NOMO-1 treated with dmso at 0.1 percent for 144 hours (cell line): ENCODE data around the gene DNAJC6.

Source experiments
- DNase-seq: peaks from one replicate; lab custom pipeline; 2025; ENCODE audit not compliant: unreplicated experiment; lab: John Stamatoyannopoulos, UW

The DNAJC6 gene

DNA sequence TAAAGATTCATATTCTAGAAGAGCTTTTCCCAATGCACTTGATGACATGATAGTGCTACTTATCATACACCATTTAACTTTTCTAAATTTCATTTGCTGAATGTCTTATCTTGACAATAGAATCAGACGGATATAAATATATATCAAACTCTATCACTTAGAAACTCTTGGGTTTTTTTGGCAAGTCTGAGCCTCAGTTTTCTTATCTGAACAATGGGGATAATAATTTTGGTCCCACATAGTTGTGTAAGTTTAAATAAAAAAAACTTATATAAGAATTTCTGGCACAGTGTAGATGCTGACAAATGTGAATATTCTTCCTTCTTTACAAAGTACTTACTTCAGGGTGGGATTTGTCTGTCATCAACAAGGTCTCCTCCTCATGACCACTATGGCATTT is 89.7 kb downstream of the DNAJC6 start:
- no peak for DNase-seq

DNA sequence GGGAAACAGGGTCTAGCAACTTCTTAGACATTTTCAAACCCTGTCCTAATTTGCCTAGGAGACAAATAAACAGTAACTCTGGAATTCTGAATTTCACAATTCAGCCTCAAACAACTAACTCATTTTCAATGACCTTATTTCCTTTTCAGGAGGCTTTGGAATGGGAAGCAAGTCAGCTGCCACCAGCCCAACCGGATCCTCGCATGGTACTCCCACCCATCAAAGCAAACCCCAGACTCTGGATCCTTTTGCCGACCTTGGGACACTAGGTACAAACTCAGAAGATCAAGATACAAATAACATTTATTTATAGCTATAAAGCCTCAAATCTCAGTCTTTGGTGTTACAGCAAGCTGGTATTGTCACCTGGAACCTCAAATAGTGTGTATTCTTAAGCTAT is 92.3 kb downstream of the DNAJC6 start:
- no peak for DNase-seq

GRCh38 chr1:65404941-65405340 is 95.6 kb downstream of the DNAJC6 start:
- DNase-seq: no peak

- no peak for DNase-seq
Observed at GRCh38 chr1:65407877-65408276, 98.5 kb downstream of the DNAJC6 start.

- DNase-seq: no peak
Observed at GRCh38 chr1:65409314-65409713, 100.0 kb downstream of the DNAJC6 start.

DNA sequence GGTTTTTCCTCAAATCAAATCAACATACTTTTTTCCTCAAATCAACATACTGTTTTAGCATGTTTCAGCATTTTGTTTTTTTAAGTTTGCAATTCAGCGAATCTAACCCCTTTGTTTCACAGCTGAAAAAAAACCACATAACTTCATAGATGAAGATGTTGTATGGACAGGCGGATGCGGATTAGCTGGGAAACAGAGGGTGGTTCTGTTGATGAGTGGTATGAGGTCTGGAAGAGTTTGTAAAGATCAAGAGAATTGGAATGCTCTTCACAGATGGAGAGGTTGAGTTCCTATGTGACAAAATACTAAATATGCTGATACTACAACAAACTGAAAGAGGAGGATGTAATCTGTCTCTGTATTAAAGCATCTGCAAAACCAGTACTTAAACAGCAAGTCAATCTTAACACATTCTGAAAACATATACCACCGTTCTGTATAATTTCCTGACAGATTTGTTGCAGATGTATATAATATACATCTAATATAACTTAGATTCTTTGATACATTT is 100.5 kb downstream of the DNAJC6 start:
- no peak for DNase-seq

DNA sequence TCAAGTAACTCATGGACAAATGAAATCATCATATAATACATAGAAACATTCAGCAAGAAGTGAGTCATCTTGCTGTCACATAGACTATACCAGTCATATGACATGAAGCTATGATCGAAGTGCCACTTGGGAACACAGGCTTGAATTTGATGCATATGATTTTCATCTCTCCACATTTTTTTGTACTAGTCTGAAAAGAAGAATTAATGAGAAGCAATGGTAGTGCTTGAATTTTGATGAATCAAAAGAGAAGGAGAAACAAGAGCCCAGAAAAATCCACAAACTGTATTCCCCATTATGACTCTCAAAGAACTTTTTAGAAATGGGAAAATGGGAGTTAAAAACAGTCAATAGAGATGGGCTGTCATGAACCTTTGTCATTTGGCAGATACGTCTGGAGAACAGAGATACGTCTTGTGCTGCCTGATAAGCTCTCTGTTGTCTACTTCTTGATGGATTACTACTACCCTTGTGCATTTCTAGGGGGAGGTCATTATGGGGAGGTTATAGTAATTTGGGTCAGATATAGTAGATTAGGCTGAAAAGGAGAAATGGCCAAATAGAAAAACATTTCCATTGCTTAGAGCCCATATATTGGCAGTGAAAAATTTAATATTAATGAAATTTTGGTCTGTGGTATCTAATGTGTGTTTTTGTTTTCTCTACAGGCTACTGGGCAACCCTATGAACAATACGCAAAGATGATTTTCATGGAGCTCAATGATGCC is 103.1 kb downstream of the DNAJC6 start:
- no peak for DNase-seq

GRCh38 chr1:65412984-65413375 is 103.6 kb downstream of the DNAJC6 start:
- DNase-seq: no peak

DNA sequence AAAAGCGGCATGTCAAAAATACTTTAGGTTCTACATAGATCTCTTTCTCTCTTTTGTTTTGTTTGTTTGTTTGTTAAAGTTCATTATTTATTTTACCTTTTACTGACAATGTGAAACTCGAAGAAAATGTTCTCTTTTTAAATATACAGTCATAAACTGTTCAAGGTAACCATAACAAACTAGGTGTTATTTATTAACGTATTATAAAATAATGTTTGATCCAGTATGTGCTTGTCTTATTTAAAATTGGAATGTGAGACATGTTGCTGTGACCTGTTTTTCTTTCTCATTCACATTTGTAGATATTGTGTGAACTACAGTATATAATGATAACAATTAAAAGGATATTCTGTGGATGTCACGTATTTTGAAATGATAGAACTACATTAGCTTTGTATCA is 105.2 kb downstream of the DNAJC6 start:
- DNase-seq: no peak

GRCh38 chr1:65416767-65417166 is 107.4 kb downstream of the DNAJC6 start:
- DNase-seq: no peak

DNA sequence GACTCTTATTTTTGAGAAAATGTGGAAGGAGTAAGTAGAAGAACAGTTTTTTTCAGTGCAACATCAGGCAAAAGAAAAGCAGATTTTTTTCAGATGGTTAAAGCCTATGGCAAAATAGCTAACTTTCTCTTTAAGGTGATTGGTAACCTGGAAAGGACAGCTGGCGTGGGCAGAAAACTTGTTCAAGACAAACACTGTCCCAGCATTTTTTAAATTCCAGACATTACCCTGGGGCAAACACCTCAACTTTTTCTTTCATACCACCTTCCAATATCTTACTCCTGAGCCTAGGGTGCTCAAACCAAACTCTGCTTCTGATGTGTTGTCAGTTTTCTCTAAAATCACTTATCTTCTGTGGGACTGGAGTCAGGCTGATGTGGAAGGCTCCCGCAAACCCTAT is 108.4 kb downstream of the DNAJC6 start:
- no peak for DNase-seq

DNA sequence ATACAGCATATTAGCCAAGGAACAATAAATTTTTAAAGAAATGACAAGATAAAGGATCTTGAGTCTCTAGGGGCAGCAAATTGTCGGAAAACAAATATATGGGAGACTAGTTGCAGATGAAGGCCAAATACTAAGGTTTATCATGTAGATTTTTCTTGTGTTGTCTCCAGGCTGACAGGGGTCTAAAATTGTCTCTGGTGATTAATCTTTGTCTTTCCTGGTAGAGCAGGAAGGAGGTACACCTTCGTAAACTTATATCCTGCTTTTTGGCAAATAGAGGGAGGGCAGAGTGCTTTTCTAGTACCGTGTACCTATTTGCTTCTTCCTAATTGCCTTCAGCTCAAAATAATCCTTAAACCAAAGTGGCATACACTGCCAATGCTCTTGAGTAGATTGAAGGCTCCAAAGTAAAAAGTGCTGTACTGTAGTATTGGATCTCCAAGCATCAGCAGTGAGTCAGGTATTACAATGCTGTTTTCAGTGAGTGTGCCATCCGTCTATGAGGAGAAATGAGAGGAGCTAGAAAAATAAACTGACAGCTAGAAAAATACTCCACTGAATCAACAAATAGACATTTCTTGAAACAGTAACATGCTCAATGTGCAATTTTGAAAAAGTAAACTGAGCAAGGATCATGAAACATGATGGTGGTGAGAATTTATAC is 109.3 kb downstream of the DNAJC6 start:
- DNase-seq: no peak

DNA sequence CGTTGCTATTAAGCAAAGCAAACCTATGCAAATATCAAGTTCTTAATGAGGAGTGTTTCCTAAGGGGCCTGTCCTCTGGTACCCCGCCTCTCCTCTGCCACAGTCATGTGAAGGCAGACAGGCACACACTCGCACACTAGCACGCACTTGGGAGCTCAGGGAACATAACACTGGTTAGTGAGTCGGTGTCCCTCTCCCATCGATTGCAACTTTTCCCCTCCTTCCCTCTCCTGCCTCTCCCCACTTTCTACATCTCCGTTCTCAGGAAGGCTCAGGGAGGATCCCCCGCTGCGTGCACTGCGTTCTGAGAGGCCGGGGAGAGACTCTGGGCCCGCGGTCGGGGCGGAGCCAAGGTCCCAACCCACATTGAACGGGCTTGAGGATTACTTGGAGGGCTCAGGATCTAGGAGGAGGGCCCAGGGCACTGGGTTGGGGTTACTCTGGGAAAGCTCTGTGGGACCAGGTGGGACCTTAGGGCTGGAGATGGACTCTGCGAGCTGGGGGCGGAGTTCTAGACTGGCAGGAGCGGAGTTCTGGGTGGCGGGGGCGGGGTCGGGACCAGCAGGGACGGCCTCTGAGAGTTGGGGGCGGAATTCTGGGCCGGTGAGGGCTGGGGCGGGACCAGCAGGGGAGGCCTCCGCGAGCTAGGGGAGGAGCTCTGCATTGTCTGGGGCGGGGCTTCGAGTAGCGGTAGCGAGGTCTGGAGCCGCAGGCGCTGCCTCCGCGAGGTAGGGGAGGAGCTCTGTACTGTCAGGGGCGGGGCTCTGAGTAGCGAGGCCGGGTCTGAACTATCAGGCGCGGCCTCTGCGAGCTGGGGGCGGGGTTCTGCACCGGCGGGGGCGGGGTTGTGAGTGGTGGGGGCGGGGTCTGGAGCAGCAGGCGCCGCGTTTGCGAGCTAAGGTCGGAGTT is 110.6 kb downstream of the DNAJC6 start:
- DNase-seq: peak; percentile 96

GRCh38 chr1:65420590-65421350 is 111.4 kb downstream of the DNAJC6 start, which contains the start of the genes LEPR and LEPROT:
TSS of gene LEPR (plus strand) at chr1:65420668. CDS start at chr1:65565566, 144,898 bp downstream.
TSS of gene LEPROT (plus strand) at chr1:65420668. CDS start at chr1:65420725, 57 bp downstream.
- DNase-seq: peak; percentile 64

GRCh38 chr1:65421351-65422025 is 112.1 kb downstream of the DNAJC6 start:
- DNase-seq: peak; percentile 28

GRCh38 chr1:65422241-65423203 is 113.2 kb downstream of the DNAJC6 start:
- no peak for DNase-seq

- no peak for DNase-seq
Observed at GRCh38 chr1:65423884-65424572, 114.7 kb downstream of the DNAJC6 start.

DNA sequence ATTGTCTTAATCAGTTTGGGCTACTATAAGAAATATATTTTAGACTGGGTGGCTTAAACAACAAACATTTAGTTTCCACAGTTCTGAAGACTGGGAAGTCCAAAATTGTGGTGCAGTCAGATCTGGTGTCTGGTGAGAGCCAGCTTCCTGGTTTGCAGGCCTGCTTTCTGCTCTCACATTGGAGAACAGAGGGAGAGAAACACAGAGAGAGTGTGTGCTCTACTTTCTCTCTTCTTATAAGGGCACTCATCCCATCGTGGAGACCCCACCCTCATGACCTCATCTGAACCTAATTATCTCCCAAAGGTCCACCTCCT is 115.2 kb downstream of the DNAJC6 start:
- no peak for DNase-seq
